GM18951 (cell line): Measurements from ENCODE around the gene ZBTB12.

Experiments used
- POLR2A ChIP-seq: IDR thresholded peaks from 4 replicates; pipeline ENCODE4 v1.6.1; 2011; ENCODE audit warnings: mild to moderate bottlenecking; ENCODE audit not compliant: insufficient read length, insufficient read depth; ENCODE audit errors: extremely low read depth
- in situ Hi-C: fragments of 300-500 bp; cut with MboI; formaldehyde crosslinking; loops from one replicate; pipeline ENCODE4 v1.12.0; 2022; ENCODE audit warnings: low sequenced_read_pairs, mixed read lengths, inconsistent platforms; ENCODE audit not compliant: unreplicated experiment

ZBTB12 gene

DNA sequence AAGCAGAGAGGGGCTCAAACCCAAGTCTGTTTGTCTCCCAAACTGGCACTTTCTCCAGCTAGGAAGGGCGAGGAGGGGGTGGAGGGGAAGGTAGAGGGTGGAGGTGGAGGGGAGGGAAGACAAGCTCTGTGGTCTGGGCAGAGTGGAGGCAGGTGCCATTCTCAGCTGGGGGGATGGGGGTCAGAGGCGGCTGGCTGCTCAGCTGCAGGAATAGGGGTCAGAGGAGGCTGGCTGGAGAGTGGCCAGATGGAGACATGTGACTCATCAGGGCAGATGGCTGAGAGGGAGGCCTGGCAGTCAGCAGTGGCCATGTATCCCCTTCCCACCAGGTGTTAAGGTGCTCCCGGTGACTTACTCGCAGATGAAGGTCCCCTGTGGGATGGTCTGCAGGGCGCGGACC is 19.5 kb downstream of the ZBTB12 start:
- no peak for TF ChIP-seq POLR2A
- in situ Hi-C loops = no loop called here

GRCh38 chr6:31881136-31881859 is 20.6 kb downstream of the ZBTB12 start:
- TF ChIP-seq POLR2A = no peak
- in situ Hi-C loops = no loop called here

DNA sequence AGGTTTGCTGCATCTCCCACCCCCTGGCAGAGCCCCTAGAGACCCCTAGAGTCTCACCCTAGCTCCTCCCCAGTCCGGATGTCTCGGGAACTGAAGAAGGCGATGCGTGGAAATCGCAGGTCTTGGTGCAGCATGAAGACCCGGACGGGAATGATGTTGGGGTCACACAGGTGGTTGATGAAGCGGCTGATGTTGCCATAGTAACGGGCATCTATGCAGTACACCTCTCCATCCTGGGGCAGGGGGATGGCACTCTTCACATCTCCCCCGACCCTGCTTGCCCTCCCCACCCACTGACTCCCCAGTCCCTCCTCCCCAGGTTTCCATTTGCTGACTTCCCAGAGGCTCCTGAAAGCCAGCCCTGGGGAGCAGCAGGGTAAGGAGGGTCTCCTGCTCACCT is 21.3 kb downstream of the ZBTB12 start:
- no peak for TF ChIP-seq POLR2A
- in situ Hi-C loops = no loop called here

- TF ChIP-seq POLR2A = no peak
- in situ Hi-C loops = no loop called here
Measured at GRCh38 chr6:31879901-31880300, 22.0 kb downstream of the ZBTB12 start.

- TF ChIP-seq POLR2A = no peak
- in situ Hi-C loops = no loop called here
Measured at GRCh38 chr6:31879143-31879542, 22.7 kb downstream of the ZBTB12 start.

DNA sequence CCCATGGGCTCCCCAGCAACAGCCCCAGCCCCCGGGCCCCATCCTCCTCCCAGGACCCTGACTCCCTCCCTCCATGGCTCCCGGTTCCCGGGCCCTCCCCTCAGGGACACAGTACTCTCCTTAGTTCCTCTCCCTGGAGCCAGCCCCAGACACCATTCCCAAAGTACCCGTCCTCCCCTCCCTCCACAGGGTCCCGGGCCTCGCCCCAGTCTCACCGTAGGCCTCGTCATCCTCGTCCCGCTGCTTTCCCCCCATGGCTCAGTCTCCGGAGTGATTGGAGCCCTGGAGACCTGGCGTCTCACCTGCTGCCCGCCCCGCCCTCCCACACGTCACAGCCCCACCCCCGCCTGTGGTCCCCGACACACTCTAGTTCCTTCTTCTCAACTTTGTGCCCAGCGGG is 23.2 kb downstream of the ZBTB12 start, which contains the start of gene SLC44A4:
TSS of gene SLC44A4 (minus strand) at position 272 of the 400 bp plus-strand sequence. CDS start at position 255, 17 bp downstream.
- no peak for TF ChIP-seq POLR2A
- in situ Hi-C loops = no loop called here

DNA sequence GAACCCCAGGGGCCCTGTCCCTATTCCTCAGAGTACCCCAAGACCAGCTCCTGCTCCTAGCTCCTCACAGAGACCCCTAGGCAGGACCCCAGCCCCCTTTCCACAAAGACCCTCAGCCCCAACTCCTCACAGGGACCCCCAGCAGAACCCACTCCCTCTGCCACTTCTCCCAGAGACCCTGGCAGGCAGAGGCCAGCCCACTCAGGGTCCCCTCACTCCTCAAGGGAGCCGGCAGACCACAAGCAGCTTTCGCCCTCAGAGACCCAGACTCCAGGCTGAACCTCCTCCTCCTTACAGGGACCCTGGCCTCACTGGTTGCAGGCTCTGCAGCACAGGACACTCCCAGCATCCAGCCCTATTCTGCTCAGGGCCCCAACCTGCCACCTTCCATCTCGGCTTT is 23.7 kb downstream of the ZBTB12 start:
- TF ChIP-seq POLR2A = no peak
- in situ Hi-C loops = no loop called here

- TF ChIP-seq POLR2A = no peak
Measured at GRCh38 chr6:31877651-31878161, 24.2 kb downstream of the ZBTB12 start.

GRCh38 chr6:31877125-31877650 is 24.7 kb downstream of the ZBTB12 start:
- TF ChIP-seq POLR2A = no peak
- in situ Hi-C loops = no loop called here

More at GRCh38 chr6:31877651-31878161, 24.2 kb downstream of the ZBTB12 start:
- in situ Hi-C loops = no loop called here

GRCh38 chr6:31876357-31876756 is 25.5 kb downstream of the ZBTB12 start:
- no peak for TF ChIP-seq POLR2A
- in situ Hi-C loops = no loop called here

GRCh38 chr6:31875877-31876276 is 26.0 kb downstream of the ZBTB12 start:
- in situ Hi-C loops = no loop called here
- no peak for TF ChIP-seq POLR2A

DNA sequence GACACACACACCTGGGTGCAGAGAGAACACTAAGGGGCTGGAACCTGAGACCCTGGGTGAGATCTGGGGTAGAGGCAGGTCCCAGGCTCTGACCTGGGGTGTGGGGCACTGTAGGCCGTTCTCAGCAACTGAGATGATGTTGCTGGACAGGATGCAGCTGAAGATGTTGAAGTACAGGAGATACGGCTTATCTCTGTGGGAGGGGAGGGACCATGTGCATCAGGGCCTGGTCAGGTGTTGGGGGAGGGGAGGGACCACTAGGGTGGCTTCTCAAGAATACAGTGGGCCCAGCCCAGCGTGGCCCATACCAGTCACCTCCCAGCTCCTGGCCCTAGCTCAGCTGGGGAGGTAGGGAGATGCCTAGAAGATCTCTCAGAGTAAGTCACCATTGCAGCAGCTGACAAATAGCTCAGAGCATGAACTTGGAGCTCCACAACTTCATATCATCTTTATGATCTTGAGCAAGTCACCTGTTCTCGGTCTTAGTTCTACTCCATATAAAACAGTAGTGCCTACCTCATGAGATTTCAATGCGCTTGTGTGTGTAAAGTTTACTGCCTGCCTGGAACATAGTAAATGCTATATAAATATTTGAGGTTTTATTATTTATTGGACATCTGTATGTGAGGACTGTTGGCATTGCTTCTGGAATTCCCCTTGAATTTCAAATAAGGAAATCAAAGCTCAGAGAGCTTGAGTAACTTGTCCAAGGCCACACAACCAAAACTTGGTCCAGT is 26.9 kb downstream of the ZBTB12 start:
- in situ Hi-C loops = no loop called here

GRCh38 chr6:31874084-31874670 is 27.7 kb downstream of the ZBTB12 start:
- no peak for TF ChIP-seq POLR2A
- in situ Hi-C loops = no loop called here

More for the DNA sequence above, 26.9 kb downstream of the ZBTB12 start:
- TF ChIP-seq POLR2A = no peak
